A549 (cell line): ENCODE data around the gene ZNF532. TPM values are rescaled to one million over a fixed set of nuclear protein-coding genes. Genes with fewer than 3 reads are reported as not detected.

Source experiments
- ATAC-seq, 2 experiments: fragments of 200-7000 bp in 1 of 2; fragments of >200 bp in 1 of 2; cut with Nextera tagmentation in 1 of 2; cut with Tn5 transposase in 1 of 2; 3 replicates each; pipeline versions ENCODE4 v1.8.0 to v1.9.1; 2018 to 2020; ENCODE audit warnings: mild to moderate bottlenecking in 1 of 2, moderate library complexity in 1 of 2
- CTCF ChIA-PET: fragments of 300-600 bp; sonication (Branson Sonifier 250); formaldehyde crosslinking; extraction: SDS; loops from one replicate; lab custom pipeline; 2021; ENCODE audit warnings: antibody characterized with exemption, inconsistent platforms; lab: Yijun Ruan, JAX
- POLR2A ChIA-PET: fragments of 350-600 bp; formaldehyde crosslinking; extraction: SDS; loops from one replicate; lab custom pipeline; 2021; ENCODE audit warnings: antibody characterized with exemption, inconsistent platforms; lab: Yijun Ruan, JAX
- DNase-seq, 2 experiments: peaks; one replicate each; pipeline versions ENCODE4 v3.0.0 to v3.0.0-alpha.2; 2011 to 2016; ENCODE audit warnings: low read depth in 1 of 2, low spot score in 1 of 2
- FAIRE-seq: peaks from 2 replicates; lab custom pipeline; 2011; peaks lifted over from hg19 to GRCh38; lab: Jason Lieb, UNC
- H3K27ac ChIP-seq, 2 experiments: fragments of >200 bp; sonication (Bioruptor Twin); formaldehyde crosslinking; 3 replicates each; pipeline ENCODE4 v1.5.1; 2016 to 2017
- H3K4me1 ChIP-seq: fragments of >200 bp; sonication (Bioruptor Twin); formaldehyde crosslinking; 3 replicates; pipeline ENCODE4 v1.6.1; 2016
- H3K4me2 ChIP-seq: fragments of >200 bp; sonication (Bioruptor Twin); formaldehyde crosslinking; 3 replicates; pipeline ENCODE4 v1.6.1; 2016
- H3K4me3 ChIP-seq: fragments of >200 bp; sonication (Bioruptor Twin); formaldehyde crosslinking; 3 replicates; pipeline ENCODE4 v1.5.1; 2016
- H3K9me3 ChIP-seq: fragments of >200 bp; sonication (Bioruptor Twin); formaldehyde crosslinking; 3 replicates; pipeline ENCODE4 v1.6.1; 2016
- CBX2 ChIP-seq: fragments of 200-600 bp; sonication (generic); IDR thresholded peaks from 2 replicates; pipeline ENCODE4 v1.6.1; 2016; ENCODE audit warnings: low read depth, mild to moderate bottlenecking, borderline replicate concordance
- CBX8 ChIP-seq: fragments of 200-600 bp; sonication (generic); IDR thresholded peaks from 2 replicates; pipeline ENCODE4 v1.6.1; 2016
- CEBPB ChIP-seq, 2 experiments: fragments of >200 bp in 1 of 2; sonication (Bioruptor Twin) in 1 of 2; formaldehyde crosslinking in 1 of 2; IDR thresholded peaks; 2 replicates each; pipeline ENCODE4 v1.6.1; 2012 to 2016
- CHD2 ChIP-seq: fragments of 150-350 bp; IDR thresholded peaks from 2 replicates; pipeline ENCODE4 v1.6.1; 2014; ENCODE audit warnings: low read length; ENCODE audit not compliant: partially characterized antibody
- CHD4 ChIP-seq: fragments of 200-600 bp; sonication (generic); IDR thresholded peaks from 2 replicates; pipeline ENCODE4 v1.6.1; 2016; ENCODE audit warnings: antibody characterized with exemption, mild to moderate bottlenecking, borderline replicate concordance
- EHMT2 ChIP-seq: fragments of 200-600 bp; sonication (generic); IDR thresholded peaks from 2 replicates; pipeline ENCODE4 v1.6.1; 2016; ENCODE audit warnings: antibody characterized with exemption, low read depth, mild to moderate bottlenecking, moderate library complexity
- EP300 ChIP-seq, 2 experiments: fragments of >200 bp; sonication (Bioruptor Twin); formaldehyde crosslinking; IDR thresholded peaks; 2 replicates in 1 of 2; 3 replicates in 1 of 2; pipeline ENCODE4 v1.6.1; 2016 to 2017
- ESRRA ChIP-seq: fragments of 150-350 bp; IDR thresholded peaks from 2 replicates; pipeline ENCODE4 v1.6.1; 2014; ENCODE audit warnings: mild to moderate bottlenecking, low read length, borderline replicate concordance
- FOXS1 ChIP-seq: fragments of 250-450 bp; sonication (Bioruptor Pico); IDR thresholded peaks from 2 replicates; pipeline ENCODE4 v1.5.0; 2020; ENCODE audit warnings: mild to moderate bottlenecking, moderate library complexity
- HDAC2 ChIP-seq: fragments of 200-600 bp; sonication (generic); IDR thresholded peaks from 2 replicates; pipeline ENCODE4 v1.6.1; 2016
- HES2 ChIP-seq: fragments of >200 bp; sonication (Bioruptor Twin); formaldehyde crosslinking; IDR thresholded peaks from 2 replicates; pipeline ENCODE4 v1.6.1; 2016
- HEYL ChIP-seq: fragments of 250-450 bp; sonication (Bioruptor Pico); IDR thresholded peaks from 2 replicates; pipeline ENCODE4 v1.8.0; 2021; ENCODE audit warnings: mild to moderate bottlenecking, moderate library complexity
- HMGXB4 ChIP-seq: fragments of 250-450 bp; sonication (Bioruptor Pico); IDR thresholded peaks from 2 replicates; pipeline ENCODE4 v1.5.0; 2021; ENCODE audit warnings: mild to moderate bottlenecking, moderate library complexity, borderline replicate concordance
- HOXB13 ChIP-seq: fragments of 250-450 bp; sonication (Bioruptor Pico); IDR thresholded peaks from 2 replicates; pipeline ENCODE4 v1.5.0; 2020; ENCODE audit warnings: low read depth, mild to moderate bottlenecking, moderate library complexity
- JUN ChIP-seq, 2 experiments: fragments of >200 bp; sonication (Bioruptor Twin); formaldehyde crosslinking; IDR thresholded peaks; 2 replicates in 1 of 2; 3 replicates in 1 of 2; pipeline ENCODE4 v1.6.1; 2016 to 2017
- JUNB ChIP-seq: fragments of >200 bp; sonication (Bioruptor Twin); formaldehyde crosslinking; IDR thresholded peaks from 2 replicates; pipeline ENCODE4 v1.6.1; 2016
- KDM1A ChIP-seq: fragments of 200-600 bp; sonication (generic); IDR thresholded peaks from 2 replicates; pipeline ENCODE4 v1.6.1; 2016; ENCODE audit warnings: low read depth, mild to moderate bottlenecking
- KDM5A ChIP-seq: fragments of 200-600 bp; sonication (generic); IDR thresholded peaks from 2 replicates; pipeline ENCODE4 v1.6.1; 2016; ENCODE audit warnings: antibody characterized with exemption, mild to moderate bottlenecking
- MAFK ChIP-seq: fragments of 450-650 bp; IDR thresholded peaks from 2 replicates; pipeline ENCODE4 v1.6.1; 2014; ENCODE audit not compliant: partially characterized antibody
- MAZ ChIP-seq: fragments of 150-350 bp; IDR thresholded peaks from 2 replicates; pipeline ENCODE4 v1.6.1; 2014; ENCODE audit warnings: antibody characterized with exemption, low read depth, low read length, borderline replicate concordance
- NPAS2 ChIP-seq: fragments of 250-450 bp; sonication (Bioruptor Pico); IDR thresholded peaks from 2 replicates; pipeline ENCODE4 v1.8.0; 2022; ENCODE audit warnings: mild to moderate bottlenecking, moderate library complexity, borderline replicate concordance
- PHF8 ChIP-seq: fragments of 200-600 bp; sonication (generic); IDR thresholded peaks from 2 replicates; pipeline ENCODE4 v1.6.1; 2016; ENCODE audit warnings: low read depth, mild to moderate bottlenecking, antibody characterized with exemption, moderate library complexity, borderline replicate concordance
- POLR2A ChIP-seq: IDR thresholded peaks from 2 replicates; pipeline ENCODE4 v1.6.1; 2012; ENCODE audit warnings: mild to moderate bottlenecking, low read length
- POLR2AphosphoS2 ChIP-seq: conservative IDR thresholded peaks from 2 replicates; pipeline ENCODE4 v1.6.1; 2012; ENCODE audit warnings: low read length, improper control_type of control experiment, inconsistent platforms
- RARB ChIP-seq: fragments of 250-450 bp; sonication (Bioruptor Pico); IDR thresholded peaks from 2 replicates; pipeline ENCODE4 v1.8.0; 2021; ENCODE audit warnings: mild to moderate bottlenecking, moderate library complexity
- REST ChIP-seq: fragments of 200-600 bp; sonication (generic); IDR thresholded peaks from 2 replicates; pipeline ENCODE4 v1.6.1; 2016; ENCODE audit warnings: antibody characterized with exemption, mild to moderate bottlenecking, moderate library complexity
- TFCP2L1 ChIP-seq: fragments of 250-450 bp; sonication (Bioruptor Pico); IDR thresholded peaks from 2 replicates; pipeline ENCODE4 v1.5.0; 2021; ENCODE audit warnings: mild to moderate bottlenecking
- ZC3H11A ChIP-seq: fragments of 450-650 bp; IDR thresholded peaks from 2 replicates; pipeline ENCODE4 v1.6.1; 2014; ENCODE audit warnings: antibody characterized with exemption, mild to moderate bottlenecking
- ZSCAN20 ChIP-seq: fragments of 250-450 bp; sonication (Bioruptor Pico); IDR thresholded peaks from 2 replicates; pipeline ENCODE4 v1.8.0; 2022; ENCODE audit warnings: mild to moderate bottlenecking, moderate library complexity
- WGBS: methylation state at CpG from one replicate; pipeline ENCODE4 v1.1.6; 2017; ENCODE audit errors: missing lambda C conversion rate; 5-methylcytosine and 5-hydroxymethylcytosine counted together
- polyA plus RNA-seq, 4 experiments: library from polyadenylated mRNA; depleted of rRNA in 3 of 4; stranded (reverse); fragments of >200 nt; fragmentation: RNase III in 1 of 4; extraction: RNeasy Plus Mini Kit Qiagen cat#74134 plus additional on column Dnase treatment in 1 of 4; gene quantifications; 2 replicates in 3 of 4; 3 replicates in 1 of 4; pipeline ENCODE4 v1.2.3, GENCODE V29; 2011 to 2017
- TF ChIP-seq, protein P1 (sequence below): fragments of >200 bp; sonication (Bioruptor Twin); formaldehyde crosslinking; IDR thresholded peaks from 3 replicates; pipeline ENCODE4 v1.5.1; 2016
- TF ChIP-seq, protein P2 (sequence below): fragments of >200 bp; sonication (Bioruptor Twin); formaldehyde crosslinking; IDR thresholded peaks from 3 replicates; pipeline ENCODE4 v1.6.1; 2016

Gene ZNF532
- polyA plus RNA-seq, 2 of the 4 experiments (the other 2 are of a cell fraction), result 26.8 to 64.6 TPM

GRCh38 chr18:58962336-58962735 is 97.7 kb downstream of the ZNF532 start:
- Histone ChIP-seq H3K4me2 (no peak overlapping the region), H3K4me1 (peaks cover 45% of the 10 kb centered on the region), H3K9me3 (no peaks in the 10 kb centered on the region), H3K27ac (no peak overlapping the region), H3K4me3 (no peak overlapping the region)
- POLR2A ChIA-PET, result no interaction called here
- TF ChIP-seq, protein P1, sequence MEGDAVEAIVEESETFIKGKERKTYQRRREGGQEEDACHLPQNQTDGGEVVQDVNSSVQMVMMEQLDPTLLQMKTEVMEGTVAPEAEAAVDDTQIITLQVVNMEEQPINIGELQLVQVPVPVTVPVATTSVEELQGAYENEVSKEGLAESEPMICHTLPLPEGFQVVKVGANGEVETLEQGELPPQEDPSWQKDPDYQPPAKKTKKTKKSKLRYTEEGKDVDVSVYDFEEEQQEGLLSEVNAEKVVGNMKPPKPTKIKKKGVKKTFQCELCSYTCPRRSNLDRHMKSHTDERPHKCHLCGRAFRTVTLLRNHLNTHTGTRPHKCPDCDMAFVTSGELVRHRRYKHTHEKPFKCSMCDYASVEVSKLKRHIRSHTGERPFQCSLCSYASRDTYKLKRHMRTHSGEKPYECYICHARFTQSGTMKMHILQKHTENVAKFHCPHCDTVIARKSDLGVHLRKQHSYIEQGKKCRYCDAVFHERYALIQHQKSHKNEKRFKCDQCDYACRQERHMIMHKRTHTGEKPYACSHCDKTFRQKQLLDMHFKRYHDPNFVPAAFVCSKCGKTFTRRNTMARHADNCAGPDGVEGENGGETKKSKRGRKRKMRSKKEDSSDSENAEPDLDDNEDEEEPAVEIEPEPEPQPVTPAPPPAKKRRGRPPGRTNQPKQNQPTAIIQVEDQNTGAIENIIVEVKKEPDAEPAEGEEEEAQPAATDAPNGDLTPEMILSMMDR, result no peak
- TF ChIP-seq ZC3H11A, result no peak
- no peak for TF ChIP-seq MAFK
- no peak for TF ChIP-seq PHF8
- no peak for TF ChIP-seq CBX2
- TF ChIP-seq HMGXB4, result no peak
- TF ChIP-seq, protein P2, sequence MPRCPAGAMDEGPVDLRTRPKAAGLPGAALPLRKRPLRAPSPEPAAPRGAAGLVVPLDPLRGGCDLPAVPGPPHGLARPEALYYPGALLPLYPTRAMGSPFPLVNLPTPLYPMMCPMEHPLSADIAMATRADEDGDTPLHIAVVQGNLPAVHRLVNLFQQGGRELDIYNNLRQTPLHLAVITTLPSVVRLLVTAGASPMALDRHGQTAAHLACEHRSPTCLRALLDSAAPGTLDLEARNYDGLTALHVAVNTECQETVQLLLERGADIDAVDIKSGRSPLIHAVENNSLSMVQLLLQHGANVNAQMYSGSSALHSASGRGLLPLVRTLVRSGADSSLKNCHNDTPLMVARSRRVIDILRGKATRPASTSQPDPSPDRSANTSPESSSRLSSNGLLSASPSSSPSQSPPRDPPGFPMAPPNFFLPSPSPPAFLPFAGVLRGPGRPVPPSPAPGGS, result no peak
- no peak for TF ChIP-seq POLR2A
- no peak for TF ChIP-seq HDAC2
- TF ChIP-seq JUNB, result no peak
- TF ChIP-seq EHMT2, result no peak
- TF ChIP-seq RARB, result no peak
- no peak for TF ChIP-seq CEBPB (IDR thresholded peaks at IDR 0.05)
- no peak for TF ChIP-seq TFCP2L1 (CRISPR knock-in tag)
- no peak for TF ChIP-seq ESRRA
- TF ChIP-seq CBX8, result no peak
- TF ChIP-seq JUN (IDR thresholded peaks at IDR 0.05), result no peak
- no peak for TF ChIP-seq HEYL (CRISPR knock-in tag)
- no peak for TF ChIP-seq CHD4
- CTCF ChIA-PET, result no interaction called here
- FAIRE-seq (no peak), DNase-seq (no peak), ATAC-seq (no peak)
- 90% methylated on average over 8 of the region's 8 CpGs for WGBS

- no peaks in the 10 kb centered on the region for H3K9me3 ChIP-seq
- H3K4me3 ChIP-seq, result no peak overlapping the region
- no peak overlapping the region for H3K4me2 ChIP-seq
- ChIA-PET POLR2A (no interaction called here), CTCF (no interaction called here)
- 84% methylated on average over 5 of the region's 5 CpGs for WGBS
- H3K4me1 ChIP-seq, result peaks cover 30% of the 10 kb centered on the region; the same call in 2 of the 3 replicates
- DNase-seq, result no peak
- no peak for ATAC-seq
- no peak for FAIRE-seq
- H3K27ac ChIP-seq, result peak overlapping the region; percentile 35 to 68; a peak in 4 of 6 replicates
- TF ChIP-seq POLR2A (no peak), ZSCAN20 (no peak), MAZ (no peak), CBX2 (no peak), HOXB13 (CRISPR knock-in tag) (no peak), HES2 (no peak), EP300 (IDR thresholded peaks at IDR 0.05) (no peak), FOXS1 (CRISPR knock-in tag) (no peak), KDM5A (no peak), JUNB (no peak), REST (no peak), POLR2AphosphoS2 (no peak), CHD2 (no peak), NPAS2 (CRISPR knock-in tag) (no peak), KDM1A (no peak)
Observed at GRCh38 chr18:58965291-58966004, 100.8 kb downstream of the ZNF532 start.
